ENCODE results near the gene TUBB3.

DNA sequence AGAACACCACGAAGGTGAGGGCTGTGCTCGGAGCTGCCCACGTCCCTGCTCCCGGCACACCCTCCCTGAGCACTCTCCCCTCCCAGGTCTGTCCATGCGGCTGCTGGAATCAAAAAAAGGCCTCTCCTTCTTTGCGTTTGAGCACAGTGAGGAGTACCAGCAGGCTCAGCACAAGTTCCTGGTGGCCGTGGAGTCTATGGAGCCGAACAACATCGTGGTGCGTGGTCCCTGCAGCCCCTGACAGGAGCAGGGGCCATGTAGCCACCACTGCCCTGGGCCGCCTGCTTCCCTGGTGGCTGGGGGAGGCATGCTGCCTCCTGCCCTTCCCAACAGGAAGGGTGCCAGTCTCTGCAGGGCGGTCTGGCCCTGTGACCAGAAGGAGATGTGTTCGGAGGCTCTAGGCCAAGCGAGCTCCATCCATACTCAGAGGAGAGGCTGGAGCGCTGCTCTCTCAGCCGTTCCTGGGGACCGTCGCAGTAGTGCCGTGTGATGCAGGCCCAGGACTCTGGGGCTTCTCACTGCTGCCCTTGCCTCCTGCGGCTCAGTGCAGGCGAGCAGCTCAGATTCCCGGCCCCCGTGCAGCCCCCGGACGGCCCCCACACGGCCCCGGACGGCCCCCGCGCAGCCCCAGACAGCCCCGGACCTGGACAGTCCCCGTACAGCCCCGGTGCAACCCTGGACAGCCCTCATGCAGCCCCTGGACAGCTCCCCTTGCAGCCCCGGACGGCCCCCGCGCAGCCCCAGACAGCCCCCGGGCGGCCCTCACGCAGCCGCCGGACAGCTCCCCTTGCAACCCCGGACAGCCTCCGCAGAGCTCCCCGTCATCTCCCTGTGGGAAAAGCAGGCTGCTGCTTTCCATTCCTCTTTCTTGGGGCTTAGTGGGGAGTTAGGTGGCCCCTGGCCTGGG is 29.2 kb upstream of the TUBB3 start:
- TF ChIP-seq, protein P1, sequence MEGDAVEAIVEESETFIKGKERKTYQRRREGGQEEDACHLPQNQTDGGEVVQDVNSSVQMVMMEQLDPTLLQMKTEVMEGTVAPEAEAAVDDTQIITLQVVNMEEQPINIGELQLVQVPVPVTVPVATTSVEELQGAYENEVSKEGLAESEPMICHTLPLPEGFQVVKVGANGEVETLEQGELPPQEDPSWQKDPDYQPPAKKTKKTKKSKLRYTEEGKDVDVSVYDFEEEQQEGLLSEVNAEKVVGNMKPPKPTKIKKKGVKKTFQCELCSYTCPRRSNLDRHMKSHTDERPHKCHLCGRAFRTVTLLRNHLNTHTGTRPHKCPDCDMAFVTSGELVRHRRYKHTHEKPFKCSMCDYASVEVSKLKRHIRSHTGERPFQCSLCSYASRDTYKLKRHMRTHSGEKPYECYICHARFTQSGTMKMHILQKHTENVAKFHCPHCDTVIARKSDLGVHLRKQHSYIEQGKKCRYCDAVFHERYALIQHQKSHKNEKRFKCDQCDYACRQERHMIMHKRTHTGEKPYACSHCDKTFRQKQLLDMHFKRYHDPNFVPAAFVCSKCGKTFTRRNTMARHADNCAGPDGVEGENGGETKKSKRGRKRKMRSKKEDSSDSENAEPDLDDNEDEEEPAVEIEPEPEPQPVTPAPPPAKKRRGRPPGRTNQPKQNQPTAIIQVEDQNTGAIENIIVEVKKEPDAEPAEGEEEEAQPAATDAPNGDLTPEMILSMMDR (IDR thresholded peaks at IDR 0.05), result no peak
- no peak for TF ChIP-seq ZFX (IDR thresholded peaks at IDR 0.05; ENCODE audit: borderline replicate concordance)

Measured in 22Rv1 (cell line).